GM12874 (cell line): Measurements from ENCODE around the gene MFN2.

Source experiments
- CTCF ChIP-seq: IDR thresholded peaks from 2 replicates; pipeline ENCODE4 v1.5.1; 2011; ENCODE audit warnings: low read depth, mild to moderate bottlenecking, control low read depth, low read length, moderate library complexity; ENCODE audit not compliant: insufficient read depth

The MFN2 gene

GRCh38 chr1:12019858-12020509 lies 39.7 kb downstream of the MFN2 start:
- TF ChIP-seq CTCF, result no peak

GRCh38 chr1:12021616-12022015 lies 41.4 kb downstream of the MFN2 start:
- no peak for TF ChIP-seq CTCF

- TF ChIP-seq CTCF, result no peak
These were observed 41.8 kb downstream of the MFN2 start for GRCh38 chr1:12022036-12022435.

GRCh38 chr1:12026586-12026985 lies 46.3 kb downstream of the MFN2 start:
- no peak for TF ChIP-seq CTCF

- no peak for TF ChIP-seq CTCF
These were observed 48.0 kb downstream of the MFN2 start for GRCh38 chr1:12028248-12028647.

GRCh38 chr1:12028957-12029511 lies 48.8 kb downstream of the MFN2 start:
- TF ChIP-seq CTCF, result no peak

- TF ChIP-seq CTCF, result no peak
These were observed 49.6 kb downstream of the MFN2 start for GRCh38 chr1:12029720-12030339.
